GM18526 (cell line): ENCODE data around the gene PEX12.

Experiments used
- POLR2A ChIP-seq: IDR thresholded peaks from 3 replicates; pipeline ENCODE4 v1.6.1; 2011; ENCODE audit not compliant: insufficient read length; ENCODE audit errors: extremely low read depth

Gene PEX12

DNA sequence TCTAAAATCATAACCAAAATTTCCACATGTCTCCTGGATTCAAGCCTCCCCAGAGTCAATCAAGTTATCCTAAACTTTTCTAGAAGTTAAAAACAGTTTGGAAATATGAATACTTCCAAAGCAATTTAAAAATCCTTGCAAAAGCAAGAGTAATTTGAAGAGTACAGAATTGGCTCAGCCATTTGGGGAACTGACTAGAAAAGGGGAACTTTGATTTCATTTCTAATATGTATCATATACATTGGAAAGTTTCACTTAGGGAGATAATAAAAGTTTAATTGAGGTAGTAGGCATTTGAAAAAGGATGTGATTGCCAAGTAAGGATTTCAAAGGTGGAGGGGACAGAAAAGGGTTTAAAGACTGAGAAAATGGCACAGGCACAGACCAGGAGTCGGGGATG, 31.9 kb downstream of the PEX12 start:
- TF ChIP-seq POLR2A: no peak

- no peak for TF ChIP-seq POLR2A
Measured at GRCh38 chr17:35545150-35545549, 33.2 kb downstream of the PEX12 start.

DNA sequence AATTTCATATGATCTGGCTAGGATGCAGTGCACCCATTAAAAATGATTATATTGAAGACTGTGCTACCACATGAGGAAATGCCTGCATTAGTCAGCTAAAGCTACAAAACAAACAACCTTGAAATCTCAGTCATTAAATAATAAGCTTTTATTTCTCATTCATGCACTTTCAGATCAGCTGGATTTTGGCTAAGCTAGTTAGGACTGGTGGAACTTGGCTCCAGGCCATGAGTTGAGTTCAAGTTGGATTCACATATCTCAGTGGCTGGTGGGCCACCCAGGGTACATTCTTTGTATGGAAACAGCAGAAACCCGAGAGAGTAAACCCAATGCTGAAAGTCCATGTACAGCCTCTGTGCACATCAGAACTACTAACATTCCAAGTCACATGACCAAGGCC, 34.5 kb downstream of the PEX12 start:
- TF ChIP-seq POLR2A: no peak

- no peak for TF ChIP-seq POLR2A
Measured at GRCh38 chr17:35542990-35543389, 35.4 kb downstream of the PEX12 start.

DNA sequence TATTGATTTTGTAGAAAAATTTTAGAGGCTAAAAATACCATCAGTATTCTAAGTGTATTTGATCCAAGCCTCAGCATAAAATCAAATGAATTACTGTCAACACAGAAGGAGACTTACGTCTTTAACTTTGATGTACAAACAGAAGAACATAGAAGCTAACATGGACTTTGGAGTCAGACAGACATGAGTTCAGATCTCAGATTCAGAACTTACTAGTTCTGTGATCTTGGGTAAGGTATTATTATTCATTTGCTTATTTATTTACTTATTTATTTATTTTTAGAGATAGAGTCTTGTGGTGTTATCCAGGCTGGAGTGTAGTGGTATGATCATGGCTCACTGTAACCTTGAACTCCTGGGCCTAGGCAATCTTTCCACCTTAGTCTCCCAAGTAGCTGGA, 36.9 kb downstream of the PEX12 start:
- TF ChIP-seq POLR2A: no peak

DNA sequence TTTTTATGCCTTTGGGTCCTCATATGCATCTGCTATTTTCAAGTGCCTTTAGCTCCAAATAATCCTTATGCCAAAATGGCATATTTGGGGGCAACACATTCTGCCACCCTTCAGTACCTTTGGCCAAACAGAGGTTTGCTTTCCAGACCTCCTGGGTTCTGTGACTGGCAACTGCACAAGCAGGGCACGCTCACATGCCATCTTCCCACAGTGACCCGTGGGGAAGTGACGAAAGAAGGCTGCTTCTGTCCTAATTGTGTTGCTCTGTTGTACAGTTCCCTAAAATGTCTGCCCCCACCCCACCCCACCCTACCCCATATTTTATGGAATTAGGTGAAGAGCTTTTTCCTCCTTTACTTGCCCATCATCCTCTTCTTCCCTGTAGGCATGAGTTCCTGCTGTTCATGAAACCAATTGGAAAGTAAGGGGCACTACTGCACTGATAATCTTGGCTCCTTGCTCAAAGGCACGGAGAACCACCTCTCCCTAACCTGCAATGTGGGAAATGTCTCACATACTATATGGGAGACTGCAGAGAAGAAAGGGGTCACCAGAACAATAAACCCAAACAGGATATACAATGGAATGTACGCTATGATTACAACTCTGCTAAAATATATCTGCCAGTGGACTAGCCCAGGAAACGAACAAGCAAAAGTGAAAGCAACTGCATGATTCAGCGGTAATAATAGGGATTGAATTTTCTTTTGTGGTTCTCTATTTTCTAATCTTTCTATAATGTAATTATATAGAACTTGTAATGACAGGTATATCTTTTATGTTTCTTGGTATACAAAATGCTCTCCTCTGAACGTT, 37.6 kb downstream of the PEX12 start:
- TF ChIP-seq POLR2A: peak; percentile 30

DNA sequence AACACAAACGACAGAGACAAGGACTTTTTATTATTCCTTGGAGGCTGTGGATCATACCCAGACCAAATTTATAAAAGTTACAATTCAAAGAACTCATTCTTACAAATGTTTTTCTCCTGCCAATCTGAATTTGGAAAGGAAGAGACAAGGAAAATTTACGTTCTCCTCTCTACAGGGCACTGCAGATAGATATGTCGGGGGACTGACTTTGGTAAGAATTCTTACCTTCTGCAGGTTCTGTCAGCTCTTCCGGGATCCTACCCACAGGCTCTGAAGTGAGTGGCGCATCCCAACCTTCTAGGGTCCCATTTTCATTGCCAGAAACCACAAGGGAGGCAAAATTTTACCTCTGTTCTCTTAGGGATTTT, 38.7 kb downstream of the PEX12 start:
- TF ChIP-seq POLR2A: no peak

DNA sequence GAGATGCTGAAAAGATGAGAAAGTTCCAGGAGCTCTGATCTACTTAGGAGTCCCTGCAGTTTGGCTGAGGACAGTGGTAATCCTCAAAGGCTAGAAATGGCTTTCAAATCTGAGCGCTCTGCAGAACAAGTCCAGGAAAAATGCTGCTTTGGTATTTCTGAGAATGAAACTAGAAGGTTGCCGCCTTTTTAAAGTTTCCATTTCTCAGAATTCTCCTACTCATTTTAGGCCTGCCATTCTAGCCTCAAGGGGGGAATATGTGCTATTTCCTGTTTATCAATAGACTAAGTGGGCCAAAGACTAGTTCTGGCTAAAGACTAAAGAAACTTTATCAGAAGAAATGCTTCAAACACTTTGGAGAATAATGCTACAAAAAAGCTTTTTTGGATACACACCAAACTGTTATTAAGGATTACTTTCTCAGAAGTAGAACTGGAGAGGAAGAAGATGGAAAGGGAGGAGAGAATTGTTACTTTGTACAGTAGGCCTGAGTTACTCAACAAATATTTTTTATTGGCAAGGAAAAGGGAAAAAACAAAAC, 40.7 kb downstream of the PEX12 start, which contains the start of gene SLFN12L:
TSS of gene SLFN12L (minus strand) at position 78 of the 541 bp plus-strand sequence. CDS start 15,314 bp downstream, outside the sequence.
- peak; percentile 52 for TF ChIP-seq POLR2A

- TF ChIP-seq POLR2A: no peak
Measured at GRCh38 chr17:35536664-35537171, 41.7 kb downstream of the PEX12 start.

DNA sequence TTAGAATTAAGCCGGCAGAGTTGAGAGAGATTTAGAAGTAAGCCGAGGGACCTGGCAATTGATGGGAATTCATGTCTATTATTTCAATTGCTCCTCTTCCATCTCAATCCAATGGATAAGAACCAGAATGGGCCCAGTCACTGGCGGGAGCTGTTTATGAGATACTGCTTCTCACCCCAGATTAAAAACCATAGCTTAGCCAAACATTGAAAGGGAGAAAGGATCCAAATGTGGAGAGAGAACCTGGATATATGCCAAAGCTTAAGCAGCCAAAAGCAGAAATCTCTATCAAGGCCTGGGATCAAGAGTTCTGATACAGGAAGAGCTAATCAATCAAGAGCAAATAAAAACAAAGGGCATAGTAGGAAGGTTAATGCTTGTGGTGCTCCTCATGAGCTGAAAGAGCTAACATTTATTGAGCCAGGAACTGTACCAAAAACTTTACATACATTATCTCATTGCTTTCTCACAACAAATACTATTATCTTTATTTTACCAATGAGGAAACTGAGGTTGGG, 43.7 kb downstream of the PEX12 start:
- TF ChIP-seq POLR2A: no peak

GRCh38 chr17:35531160-35531559, 47.2 kb downstream of the PEX12 start:
- TF ChIP-seq POLR2A: no peak

DNA sequence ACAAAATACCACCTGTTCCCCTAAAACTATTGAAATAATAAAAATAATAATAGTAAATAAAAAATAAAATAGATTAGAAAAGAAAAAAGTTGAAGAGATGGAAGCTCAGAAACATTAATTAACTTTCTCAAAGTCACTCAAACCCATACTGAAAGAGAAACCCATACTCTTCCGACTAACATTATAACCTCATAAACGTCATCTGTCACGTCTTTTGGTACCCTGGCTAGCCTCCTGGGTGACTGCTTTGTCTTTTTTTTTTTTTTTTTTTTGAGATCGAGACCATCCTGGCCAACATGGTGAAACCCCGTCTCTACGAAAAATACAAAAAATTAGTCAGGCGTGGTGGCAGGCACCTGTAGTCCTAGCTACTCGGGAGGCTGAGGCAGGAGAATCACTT, 48.5 kb downstream of the PEX12 start:
- no peak for TF ChIP-seq POLR2A
